Calu3 (cell line): Measurements from ENCODE around the gene EN2. TPM values are rescaled to one million over a fixed set of nuclear protein-coding genes. Genes with fewer than 3 reads are reported as not detected.

ENCODE experiments used
- BruUV-seq: library from RNA; stranded (reverse); fragments of 400-500 nt; replicated peaks from 2 replicates; lab custom pipeline; 2021; lab: Mats Ljungman, UMichigan
- CTCF ChIA-PET: fragments of 300-600 bp; sonication (Branson Sonifier 250); formaldehyde crosslinking; loops from one replicate; lab custom pipeline; 2022; ENCODE audit warnings: antibody characterized with exemption; lab: Charles Lee
- DNase-seq: peaks from one replicate; pipeline ENCODE4 v3.0.0; 2022
- H3K27ac Mint-ChIP-seq: one replicate; pipeline ENCODE4 v1.8.0; 2022; ENCODE audit warnings: mixed read lengths; ENCODE audit not compliant: unreplicated experiment
- H3K27me3 Mint-ChIP-seq: one replicate; pipeline ENCODE4 v1.8.0; 2022; ENCODE audit warnings: mixed read lengths; ENCODE audit not compliant: unreplicated experiment
- H3K36me3 Mint-ChIP-seq: one replicate; pipeline ENCODE4 v1.8.0; 2022; ENCODE audit warnings: mild to moderate bottlenecking, moderate library complexity, mixed read lengths; ENCODE audit not compliant: insufficient read depth, unreplicated experiment
- H3K4me1 Mint-ChIP-seq: one replicate; pipeline ENCODE4 v1.8.0; 2022; ENCODE audit warnings: mild to moderate bottlenecking, low read depth, mixed read lengths; ENCODE audit not compliant: unreplicated experiment
- H3K4me3 Mint-ChIP-seq: one replicate; pipeline ENCODE4 v1.8.0; 2022; ENCODE audit warnings: mild to moderate bottlenecking, low read depth, moderate library complexity, mixed read lengths; ENCODE audit not compliant: unreplicated experiment
- H3K9me3 Mint-ChIP-seq: one replicate; pipeline ENCODE4 v1.8.0; 2022; ENCODE audit warnings: low read depth, mixed read lengths; ENCODE audit not compliant: unreplicated experiment
- intact Hi-C: fragments of 100-400 bp; cut with micrococcal nuclease; formaldehyde crosslinking; loops from one replicate; pipeline ENCODE4 v1.10.0; 2022; ENCODE audit not compliant: unreplicated experiment
- total RNA-seq: library from RNA; stranded (reverse); gene quantifications from 2 replicates; pipeline ENCODE4 v1.2.3, GENCODE V29; 2022
- TF ChIP-seq, protein P1 (sequence below): fragments of 200-600 bp; IDR thresholded peaks from one replicate; pipeline ENCODE4 v1.8.0; 2022; ENCODE audit warnings: antibody characterized with exemption; ENCODE audit not compliant: unreplicated experiment

The EN2 gene
- total RNA-seq, 1 experiment from 2014 or later: 3.2 TPM

DNA sequence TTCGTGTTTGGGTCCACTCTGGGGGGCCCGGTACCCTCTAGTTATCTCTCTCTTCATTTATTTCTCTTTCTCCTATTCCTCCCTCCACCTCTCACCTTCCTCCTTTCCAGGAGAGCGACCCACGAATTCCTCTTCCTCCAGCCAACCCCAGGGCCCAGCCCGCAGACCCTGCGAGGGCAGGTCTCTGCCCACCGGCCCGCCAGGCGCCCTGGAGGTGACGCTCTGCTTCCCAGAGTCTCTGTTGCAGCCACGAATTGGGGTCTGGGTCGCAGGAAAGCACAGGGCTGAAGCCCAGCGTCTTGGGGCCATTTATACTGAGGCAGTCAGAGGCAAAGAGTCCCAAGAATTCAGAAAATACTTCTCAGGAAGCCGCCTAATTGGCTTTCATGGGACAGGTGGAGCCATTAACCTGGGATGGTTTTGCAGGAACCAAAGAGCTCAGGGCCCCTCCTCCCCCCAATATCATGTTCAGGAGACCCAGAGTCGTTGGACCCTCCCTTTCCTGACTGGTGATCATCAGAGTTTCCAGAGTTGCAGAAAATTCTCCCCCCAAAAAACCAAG lies 2.7 kb upstream of the EN2 start:
- TF ChIP-seq, protein P1, sequence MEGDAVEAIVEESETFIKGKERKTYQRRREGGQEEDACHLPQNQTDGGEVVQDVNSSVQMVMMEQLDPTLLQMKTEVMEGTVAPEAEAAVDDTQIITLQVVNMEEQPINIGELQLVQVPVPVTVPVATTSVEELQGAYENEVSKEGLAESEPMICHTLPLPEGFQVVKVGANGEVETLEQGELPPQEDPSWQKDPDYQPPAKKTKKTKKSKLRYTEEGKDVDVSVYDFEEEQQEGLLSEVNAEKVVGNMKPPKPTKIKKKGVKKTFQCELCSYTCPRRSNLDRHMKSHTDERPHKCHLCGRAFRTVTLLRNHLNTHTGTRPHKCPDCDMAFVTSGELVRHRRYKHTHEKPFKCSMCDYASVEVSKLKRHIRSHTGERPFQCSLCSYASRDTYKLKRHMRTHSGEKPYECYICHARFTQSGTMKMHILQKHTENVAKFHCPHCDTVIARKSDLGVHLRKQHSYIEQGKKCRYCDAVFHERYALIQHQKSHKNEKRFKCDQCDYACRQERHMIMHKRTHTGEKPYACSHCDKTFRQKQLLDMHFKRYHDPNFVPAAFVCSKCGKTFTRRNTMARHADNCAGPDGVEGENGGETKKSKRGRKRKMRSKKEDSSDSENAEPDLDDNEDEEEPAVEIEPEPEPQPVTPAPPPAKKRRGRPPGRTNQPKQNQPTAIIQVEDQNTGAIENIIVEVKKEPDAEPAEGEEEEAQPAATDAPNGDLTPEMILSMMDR: no peak
- intact Hi-C loops: no loop called here
- Mint-ChIP-seq H3K4me1 (peaks cover 20% of the 10 kb centered on the region), H3K27me3 (peaks cover 88% of the 10 kb centered on the region), H3K4me3 (no peak overlapping the region), H3K9me3 (no peaks in the 10 kb centered on the region), H3K36me3 (peaks cover 38% of the 10 kb centered on the region), H3K27ac (no peak overlapping the region)
- CTCF ChIA-PET: no interaction called here
- no peak for DNase-seq
- no TSS peak for BruUV-seq

- peak overlapping the region; percentile 86 for H3K4me3 Mint-ChIP-seq
- intact Hi-C loops: no loop called here
- TF ChIP-seq, protein P1: no peak
- H3K27me3 Mint-ChIP-seq: peaks cover 88% of the 10 kb centered on the region
- no peak overlapping the region for H3K27ac Mint-ChIP-seq
- CTCF ChIA-PET: no interaction called here
- BruUV-seq: no TSS peak
- H3K9me3 Mint-ChIP-seq: no peaks in the 10 kb centered on the region
- no peak for DNase-seq
- H3K36me3 Mint-ChIP-seq: peaks cover 40% of the 10 kb centered on the region
- H3K4me1 Mint-ChIP-seq: peaks cover 20% of the 10 kb centered on the region
These were observed 1.9 kb upstream of the EN2 start for GRCh38 chr7:155455776-155456737.

DNA sequence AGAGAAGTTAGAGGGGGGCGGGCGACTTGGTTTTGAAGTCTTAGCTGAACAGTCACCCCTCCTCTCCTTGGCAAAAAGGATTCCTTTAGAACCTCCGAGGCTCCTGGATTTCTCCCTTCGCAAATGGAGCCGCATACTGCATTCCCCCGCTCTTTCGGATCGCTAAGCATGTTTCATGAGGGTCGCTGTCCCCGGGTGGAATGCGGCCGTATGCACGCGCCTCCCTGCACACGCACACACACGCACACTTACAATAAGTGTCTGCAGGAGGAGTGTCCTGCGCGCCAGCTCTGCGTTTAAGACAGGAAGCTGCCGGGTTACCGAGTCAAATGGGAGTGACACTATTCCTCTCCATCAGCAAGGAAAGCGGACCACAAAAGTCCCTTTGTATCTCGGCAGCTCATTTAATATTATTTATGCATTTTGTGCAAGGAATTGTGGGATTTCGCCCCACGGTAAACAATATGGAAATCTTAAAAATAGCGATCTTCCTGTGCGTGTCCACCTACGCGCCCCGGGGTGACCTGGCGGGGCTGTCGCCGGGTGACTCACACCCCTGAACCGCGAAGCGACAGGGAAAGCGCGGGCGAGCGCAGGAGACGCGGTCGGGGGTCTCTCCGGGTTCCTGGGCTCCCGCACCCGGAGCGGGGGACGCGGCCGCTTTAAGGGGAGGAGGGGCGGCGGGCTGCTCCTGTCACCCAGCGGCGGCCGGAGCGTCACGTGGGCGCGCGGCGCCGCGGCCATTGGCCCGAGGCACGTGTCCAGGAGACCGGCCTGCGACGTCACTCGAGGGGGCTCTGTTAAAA lies 988 bp upstream of the EN2 start:
- no peaks in the 10 kb centered on the region for H3K9me3 Mint-ChIP-seq
- peaks cover 40% of the 10 kb centered on the region for H3K36me3 Mint-ChIP-seq
- CTCF ChIA-PET: no interaction called here
- H3K27me3 Mint-ChIP-seq: peaks cover 88% of the 10 kb centered on the region
- no TSS peak for BruUV-seq
- intact Hi-C loops: no loop called here
- H3K4me3 Mint-ChIP-seq: peak overlapping the region; percentile 86
- H3K4me1 Mint-ChIP-seq: peaks cover 20% of the 10 kb centered on the region
- TF ChIP-seq, protein P1: no peak
- DNase-seq: peak; percentile 86
- H3K27ac Mint-ChIP-seq: peak overlapping the region; percentile 70

DNA sequence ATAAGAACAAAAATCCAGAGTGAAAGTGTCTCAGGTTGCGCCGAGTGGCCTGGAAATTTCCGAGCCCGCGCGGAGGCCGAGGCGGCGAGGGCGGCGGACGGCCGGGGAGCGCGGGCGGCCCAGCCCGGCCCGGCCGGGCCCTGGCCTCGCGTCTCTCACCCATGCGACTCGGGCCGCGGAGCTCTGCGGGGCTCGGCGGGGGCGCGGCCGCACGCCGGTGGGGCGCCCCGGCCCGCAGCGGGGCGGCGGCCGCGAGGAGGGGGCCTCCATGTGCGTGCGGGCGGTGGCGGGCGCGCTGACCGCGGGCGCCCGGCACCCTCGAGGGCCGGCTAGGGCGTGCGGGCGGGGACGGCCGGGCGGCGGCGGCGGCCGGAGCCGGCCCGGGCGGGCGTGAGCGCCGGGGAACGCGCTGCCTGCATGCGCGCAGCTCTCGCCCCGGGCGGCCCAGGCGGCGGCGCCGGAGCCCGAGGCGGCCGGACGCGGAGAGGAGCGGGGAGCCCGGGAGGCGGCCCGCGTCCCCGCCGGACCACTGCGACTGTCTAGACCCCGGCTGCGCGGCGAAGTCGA lies 302 bp upstream of the EN2 start:
- peak overlapping the region; percentile 86 for H3K4me3 Mint-ChIP-seq
- CTCF ChIA-PET: no interaction called here
- peaks cover 20% of the 10 kb centered on the region for H3K4me1 Mint-ChIP-seq
- DNase-seq: peak; percentile 36
- peaks cover 40% of the 10 kb centered on the region for H3K36me3 Mint-ChIP-seq
- intact Hi-C loops: no loop called here
- peaks cover 82% of the 10 kb centered on the region for H3K27me3 Mint-ChIP-seq
- no peaks in the 10 kb centered on the region for H3K9me3 Mint-ChIP-seq
- TF ChIP-seq, protein P1: no peak
- H3K27ac Mint-ChIP-seq: peak overlapping the region; percentile 82
- BruUV-seq: no TSS peak
